ENCODE measurements around the gene FLVCR2. TPM values are rescaled to one million over a fixed set of nuclear protein-coding genes. Genes with fewer than 3 reads are reported as not detected.
A peak's percentile ranks its signal among the peaks of the same experiment; 100 is the strongest.

The FLVCR2 gene
- total RNA-seq, 4 donors from 2014 or later = 1.9 to 5.8 (median 4.1) TPM

DNA sequence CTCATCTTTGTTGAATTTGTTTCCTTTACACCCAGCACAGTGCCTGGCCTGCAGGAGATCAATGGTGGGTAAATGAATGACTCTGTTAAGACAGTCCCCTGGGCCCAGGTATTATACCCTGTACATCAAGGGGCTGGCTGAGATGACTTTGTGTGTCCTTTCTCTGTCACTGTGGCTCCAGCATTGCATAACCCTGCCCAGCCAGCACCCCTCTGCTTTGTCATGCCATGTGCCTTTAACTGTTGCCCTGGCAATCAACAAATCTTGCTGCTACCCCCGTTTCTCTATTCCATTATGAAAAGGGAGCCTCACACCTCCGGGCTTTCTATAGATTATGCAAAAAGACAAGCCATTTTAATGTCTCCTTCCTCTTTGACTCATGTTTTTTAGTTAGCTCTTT, 7.6 kb upstream of the FLVCR2 start:
- Histone ChIP-seq H3K9me3 (no peaks in the 10 kb centered on the region), H3K4me3 (no peak overlapping the region), H3K4me1 (no peaks in the 10 kb centered on the region), H3K27me3 (peaks cover 1% of the 10 kb centered on the region), H3K36me3 (no peaks in the 10 kb centered on the region), H3K27ac (no peak overlapping the region)
- ATAC-seq = no peak
- TF ChIP-seq POLR2A (IDR thresholded peaks at IDR 0.05) = no peak
- WGBS, 2 donors (ENCODE audit: low coverage in 1 of 2) = 56 to 69% methylated on average over 2 of the region's 2 CpGs

DNA sequence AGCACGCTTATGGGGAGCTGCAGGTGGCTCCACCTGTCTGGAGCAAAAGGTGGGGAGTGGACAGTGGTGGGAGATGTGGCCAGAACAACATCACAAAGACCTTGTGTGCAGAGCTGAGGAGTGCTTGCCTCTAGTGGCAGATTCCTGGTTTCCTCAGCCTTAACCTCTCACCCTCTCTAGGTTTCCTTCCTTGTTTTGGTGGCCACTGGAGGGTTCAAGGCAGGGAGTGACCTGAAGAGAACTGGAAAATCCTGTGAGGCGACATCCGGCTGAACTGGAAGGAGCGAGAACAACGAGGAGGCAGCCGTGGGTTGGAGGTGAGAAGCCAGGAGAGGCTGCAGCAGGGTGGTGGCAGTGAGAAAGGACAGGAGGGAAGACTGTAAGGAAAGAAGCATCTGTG, 6.3 kb upstream of the FLVCR2 start:
- H3K27me3 ChIP-seq = no peaks in the 10 kb centered on the region
- no peaks in the 10 kb centered on the region for H3K4me1 ChIP-seq
- H3K4me3 ChIP-seq = no peak overlapping the region
- 67 to 83% methylated on average over 1 to 5 of the region's 6 CpGs for WGBS, 2 donors (ENCODE audit: low coverage in 1 of 2)
- no peak for ATAC-seq
- H3K27ac ChIP-seq = no peak overlapping the region
- no peaks in the 10 kb centered on the region for H3K9me3 ChIP-seq
- no peak for TF ChIP-seq EP300 (IDR thresholded peaks at IDR 0.05)
- TF ChIP-seq POLR2AphosphoS5 (IDR thresholded peaks at IDR 0.05) = no peak
- TF ChIP-seq, protein P1, sequence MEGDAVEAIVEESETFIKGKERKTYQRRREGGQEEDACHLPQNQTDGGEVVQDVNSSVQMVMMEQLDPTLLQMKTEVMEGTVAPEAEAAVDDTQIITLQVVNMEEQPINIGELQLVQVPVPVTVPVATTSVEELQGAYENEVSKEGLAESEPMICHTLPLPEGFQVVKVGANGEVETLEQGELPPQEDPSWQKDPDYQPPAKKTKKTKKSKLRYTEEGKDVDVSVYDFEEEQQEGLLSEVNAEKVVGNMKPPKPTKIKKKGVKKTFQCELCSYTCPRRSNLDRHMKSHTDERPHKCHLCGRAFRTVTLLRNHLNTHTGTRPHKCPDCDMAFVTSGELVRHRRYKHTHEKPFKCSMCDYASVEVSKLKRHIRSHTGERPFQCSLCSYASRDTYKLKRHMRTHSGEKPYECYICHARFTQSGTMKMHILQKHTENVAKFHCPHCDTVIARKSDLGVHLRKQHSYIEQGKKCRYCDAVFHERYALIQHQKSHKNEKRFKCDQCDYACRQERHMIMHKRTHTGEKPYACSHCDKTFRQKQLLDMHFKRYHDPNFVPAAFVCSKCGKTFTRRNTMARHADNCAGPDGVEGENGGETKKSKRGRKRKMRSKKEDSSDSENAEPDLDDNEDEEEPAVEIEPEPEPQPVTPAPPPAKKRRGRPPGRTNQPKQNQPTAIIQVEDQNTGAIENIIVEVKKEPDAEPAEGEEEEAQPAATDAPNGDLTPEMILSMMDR (IDR thresholded peaks at IDR 0.05) = no peak
- no peak for TF ChIP-seq POLR2A (IDR thresholded peaks at IDR 0.05)
- no peaks in the 10 kb centered on the region for H3K36me3 ChIP-seq

DNA sequence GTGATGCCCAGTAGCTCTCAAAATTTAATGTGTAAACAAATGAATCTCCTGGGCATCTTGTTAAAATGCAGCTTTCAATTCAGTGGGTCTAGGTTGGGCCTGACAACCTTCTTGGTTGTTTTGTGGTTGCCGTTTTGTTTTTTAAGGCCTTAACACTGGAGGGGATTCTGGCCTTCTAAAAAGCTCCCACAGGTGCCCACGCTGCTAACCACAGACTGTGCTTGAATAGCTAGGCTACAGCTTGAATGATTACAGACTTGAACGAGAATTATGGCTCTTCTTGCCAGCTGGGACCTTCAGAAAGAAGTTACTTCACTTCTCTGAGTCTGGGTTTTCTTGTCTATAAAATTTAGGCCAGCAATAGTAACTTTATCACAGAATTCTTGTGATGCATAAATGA, 1.3 kb upstream of the FLVCR2 start:
- no peaks in the 10 kb centered on the region for H3K36me3 ChIP-seq
- H3K4me1 ChIP-seq = peaks cover 0 to 32% (median 19%) of the 10 kb centered on the region in 3 donors
- 57 to 58% methylated on average over 2 to 3 of the region's 3 CpGs for WGBS, 2 donors (ENCODE audit: low coverage in 1 of 2)
- H3K9me3 ChIP-seq = no peaks in the 10 kb centered on the region
- H3K4me3 ChIP-seq = no peak overlapping the region
- ATAC-seq = no peak
- TF ChIP-seq POLR2A (IDR thresholded peaks at IDR 0.05) (no peak), POLR2AphosphoS5 (IDR thresholded peaks at IDR 0.05) (no peak), EP300 (IDR thresholded peaks at IDR 0.05) (no peak)
- TF ChIP-seq, protein P1 (IDR thresholded peaks at IDR 0.05) = no peak
- H3K27me3 ChIP-seq = no peaks in the 10 kb centered on the region
- peak overlapping the region in 1 of 4 donors; percentile 90 for H3K27ac ChIP-seq

DNA sequence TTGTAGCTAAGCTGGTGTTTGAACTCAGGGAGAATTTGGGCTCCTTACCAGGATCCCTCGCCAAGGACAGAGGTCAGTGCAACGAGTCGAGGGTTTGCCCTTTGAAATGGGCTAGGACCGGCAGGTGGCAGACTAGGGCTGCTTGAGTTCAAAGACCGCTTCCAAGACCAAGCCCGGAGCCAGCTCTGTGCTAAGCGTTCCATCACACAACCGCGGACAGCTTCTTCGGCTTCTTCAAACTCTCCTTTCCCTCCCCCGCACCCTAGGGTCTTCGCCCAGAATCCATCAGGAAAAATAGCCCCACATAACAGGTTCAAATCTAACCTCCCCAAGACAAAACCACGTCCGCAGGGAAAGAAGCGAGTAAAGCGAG, 705 bp upstream of the FLVCR2 start:
- Histone ChIP-seq H3K36me3 (no peaks in the 10 kb centered on the region), H3K27me3 (no peaks in the 10 kb centered on the region), H3K4me3 (peak overlapping the region; percentile 35 to 67), H3K9me3 (no peaks in the 10 kb centered on the region), H3K4me1 (peaks cover 0 to 32% (median 19%) of the 10 kb centered on the region in 3 donors), H3K27ac (peak overlapping the region; percentile 73 to 90 (median 88))
- 0 to 1% methylated on average over 6 to 16 of the region's 16 CpGs for WGBS, 2 donors (ENCODE audit: low coverage in 1 of 2)
- TF ChIP-seq EP300 (IDR thresholded peaks at IDR 0.05) = no peak
- peak; percentile 28 for TF ChIP-seq POLR2AphosphoS5 (IDR thresholded peaks at IDR 0.05)
- TF ChIP-seq, protein P1 (IDR thresholded peaks at IDR 0.05) = peak; percentile 61 to 84 (median 76)
- peak; percentile 86 for ATAC-seq

DNA sequence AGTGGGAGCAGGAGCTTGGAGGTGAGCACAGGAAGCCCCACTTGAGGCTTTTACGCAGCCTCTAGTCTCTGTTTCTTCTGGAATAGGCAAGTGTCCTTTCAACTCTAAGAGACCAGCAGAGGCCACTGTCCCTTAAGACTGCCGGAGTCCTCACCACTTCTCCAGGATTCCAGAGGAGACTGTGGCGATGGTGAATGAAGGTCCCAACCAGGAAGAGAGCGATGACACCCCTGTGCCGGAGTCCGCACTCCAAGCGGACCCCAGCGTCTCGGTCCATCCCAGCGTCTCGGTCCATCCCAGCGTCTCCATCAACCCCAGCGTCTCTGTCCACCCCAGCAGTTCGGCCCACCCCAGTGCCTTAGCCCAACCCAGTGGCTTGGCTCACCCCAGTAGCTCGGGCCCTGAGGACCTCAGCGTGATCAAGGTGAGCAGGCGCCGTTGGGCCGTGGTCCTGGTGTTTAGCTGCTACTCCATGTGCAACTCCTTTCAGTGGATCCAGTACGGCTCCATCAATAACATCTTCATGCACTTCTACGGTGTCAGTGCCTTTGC, 442 bp downstream of the FLVCR2 start:
- 20 to 60% methylated on average over 2 of the region's 21 CpGs for WGBS, 2 donors (ENCODE audit: low coverage in 1 of 2)
- peak; percentile 65 for ATAC-seq
- TF ChIP-seq EP300 (IDR thresholded peaks at IDR 0.05) = no peak
- TF ChIP-seq, protein P1 (IDR thresholded peaks at IDR 0.05) = peak in 3 of 4 experiments; percentile 27 to 47 (median 38)
- TF ChIP-seq POLR2A (IDR thresholded peaks at IDR 0.05) = no peak
- TF ChIP-seq POLR2AphosphoS5 (IDR thresholded peaks at IDR 0.05) = no peak

More for the DNA sequence above, 442 bp downstream of the FLVCR2 start:
- Histone ChIP-seq H3K4me3 (peak overlapping the region; percentile 35 to 67), H3K36me3 (no peaks in the 10 kb centered on the region), H3K27me3 (no peaks in the 10 kb centered on the region), H3K4me1 (peaks cover 0 to 32% (median 19%) of the 10 kb centered on the region in 3 donors), H3K27ac (peak overlapping the region; percentile 12 to 90 (median 88)), H3K9me3 (no peaks in the 10 kb centered on the region)
